SK-N-SH treated with all-trans-retinoic acid at 6 μM for 48 hours (cell line): ENCODE measurements around the gene TSNAX.

Experiments used
- ATAC-seq: fragments of 200-7000 bp; cut with Tn5 transposase; 3 replicates; pipeline ENCODE4 v1.9.1; 2020; ENCODE audit warnings: mild to moderate bottlenecking, moderate library complexity
- ARNTL ChIP-seq: fragments of 450-650 bp; formaldehyde crosslinking; IDR thresholded peaks from 2 replicates; pipeline ENCODE4 v1.5.0; 2020; ENCODE audit warnings: low read depth, mild to moderate bottlenecking, moderate library complexity, borderline replicate concordance
- BACH2 ChIP-seq: fragments of 250-450 bp; sonication (Bioruptor Pico); IDR thresholded peaks from 2 replicates; pipeline ENCODE4 v1.9.0; 2021; ENCODE audit warnings: mild to moderate bottlenecking, borderline replicate concordance
- CSDC2 ChIP-seq: fragments of 250-450 bp; sonication (Bioruptor Pico); IDR thresholded peaks from 2 replicates; pipeline ENCODE4 v1.5.0; 2020; ENCODE audit warnings: mild to moderate bottlenecking, moderate library complexity
- ESRRG ChIP-seq: fragments of 250-450 bp; sonication (Bioruptor Pico); IDR thresholded peaks from 2 replicates; pipeline ENCODE4 v1.6.1; 2021; ENCODE audit warnings: mild to moderate bottlenecking
- GLIS3 ChIP-seq: fragments of 250-450 bp; sonication (Bioruptor Pico); IDR thresholded peaks from 2 replicates; pipeline ENCODE4 v1.5.0; 2020; ENCODE audit warnings: mild to moderate bottlenecking, moderate library complexity
- ISL1 ChIP-seq: fragments of 250-450 bp; sonication (Bioruptor Pico); IDR thresholded peaks from 2 replicates; pipeline ENCODE4 v2.1.2; 2022; ENCODE audit warnings: mild to moderate bottlenecking, moderate library complexity
- OSR1 ChIP-seq: fragments of 250-450 bp; sonication (Bioruptor Pico); IDR thresholded peaks from 2 replicates; pipeline ENCODE4 v1.8.0; 2022; ENCODE audit warnings: moderate library complexity, mild to moderate bottlenecking, inconsistent platforms
- PATZ1 ChIP-seq: fragments of 250-450 bp; sonication (Bioruptor Pico); IDR thresholded peaks from 2 replicates; pipeline ENCODE4 v1.8.0; 2020; ENCODE audit warnings: mild to moderate bottlenecking, moderate library complexity, borderline replicate concordance
- PPARA ChIP-seq: fragments of 250-450 bp; sonication (Bioruptor Pico); IDR thresholded peaks from 2 replicates; pipeline ENCODE4 v1.5.0; 2020; ENCODE audit warnings: mild to moderate bottlenecking, borderline replicate concordance
- SNAI2 ChIP-seq: fragments of 250-450 bp; sonication (Bioruptor Pico); IDR thresholded peaks from 2 replicates; pipeline ENCODE4 v1.5.0; 2020; ENCODE audit warnings: mild to moderate bottlenecking, moderate library complexity
- TCF4 ChIP-seq: fragments of 250-450 bp; sonication (Bioruptor Pico); IDR thresholded peaks from 2 replicates; pipeline ENCODE4 v1.8.0; 2021; ENCODE audit warnings: mild to moderate bottlenecking, moderate library complexity, borderline replicate concordance
- TOX ChIP-seq: fragments of 250-450 bp; sonication (Bioruptor Pico); IDR thresholded peaks from 2 replicates; pipeline ENCODE4 v1.8.0; 2021; ENCODE audit warnings: mild to moderate bottlenecking, moderate library complexity, borderline replicate concordance
- ZC3H10 ChIP-seq: fragments of 250-450 bp; sonication (Bioruptor Pico); IDR thresholded peaks from 2 replicates; pipeline ENCODE4 v1.5.1; 2021; ENCODE audit warnings: mild to moderate bottlenecking, moderate library complexity
- ZFP3 ChIP-seq: fragments of 250-450 bp; sonication (Bioruptor Pico); IDR thresholded peaks from 2 replicates; pipeline ENCODE4 v1.5.0; 2020; ENCODE audit warnings: mild to moderate bottlenecking, moderate library complexity
- ZFP30 ChIP-seq: fragments of 450-650 bp; formaldehyde crosslinking; IDR thresholded peaks from 2 replicates; pipeline ENCODE4 v1.5.0; 2022; ENCODE audit warnings: mild to moderate bottlenecking, moderate library complexity
- ZNF565 ChIP-seq: fragments of 450-650 bp; formaldehyde crosslinking; conservative IDR thresholded peaks from 2 replicates; pipeline ENCODE4 v1.5.0; 2020; ENCODE audit warnings: low read depth, mild to moderate bottlenecking, moderate library complexity
- ZNF70 ChIP-seq: fragments of 450-650 bp; formaldehyde crosslinking; IDR thresholded peaks from 2 replicates; pipeline ENCODE4 v1.5.0; 2020; ENCODE audit warnings: mild to moderate bottlenecking, moderate library complexity
- ZNF8 ChIP-seq: fragments of 450-650 bp; formaldehyde crosslinking; IDR thresholded peaks from 2 replicates; pipeline ENCODE4 v1.5.0; 2020; ENCODE audit warnings: mild to moderate bottlenecking, moderate library complexity
- TF ChIP-seq, protein P1 (sequence below): fragments of 250-450 bp; sonication (Bioruptor Pico); IDR thresholded peaks from 2 replicates; pipeline ENCODE4 v1.5.1; 2021; ENCODE audit warnings: mild to moderate bottlenecking, moderate library complexity
- TF ChIP-seq, protein P2 (sequence below): fragments of 250-450 bp; sonication (Bioruptor Pico); IDR thresholded peaks from 2 replicates; pipeline ENCODE4 v1.5.0; 2020; ENCODE audit warnings: mild to moderate bottlenecking, moderate library complexity
- TF ChIP-seq, protein P3 (sequence below): fragments of 250-450 bp; sonication (Bioruptor Pico); IDR thresholded peaks from 2 replicates; pipeline ENCODE4 v1.8.0; 2021; ENCODE audit warnings: low read depth, mild to moderate bottlenecking, moderate library complexity, borderline replicate concordance

The TSNAX gene

GRCh38 chr1:231522931-231523642, 5.4 kb upstream of the TSNAX start:
- TF ChIP-seq ZNF70 (CRISPR knock-in tag) (no peak), TCF4 (CRISPR knock-in tag) (no peak), OSR1 (CRISPR knock-in tag) (no peak), ESRRG (CRISPR knock-in tag) (no peak), PPARA (CRISPR knock-in tag) (no peak), ZNF565 (CRISPR knock-in tag) (no peak), CSDC2 (no peak), PATZ1 (CRISPR knock-in tag) (no peak), TOX (no peak)
- TF ChIP-seq, protein P1, sequence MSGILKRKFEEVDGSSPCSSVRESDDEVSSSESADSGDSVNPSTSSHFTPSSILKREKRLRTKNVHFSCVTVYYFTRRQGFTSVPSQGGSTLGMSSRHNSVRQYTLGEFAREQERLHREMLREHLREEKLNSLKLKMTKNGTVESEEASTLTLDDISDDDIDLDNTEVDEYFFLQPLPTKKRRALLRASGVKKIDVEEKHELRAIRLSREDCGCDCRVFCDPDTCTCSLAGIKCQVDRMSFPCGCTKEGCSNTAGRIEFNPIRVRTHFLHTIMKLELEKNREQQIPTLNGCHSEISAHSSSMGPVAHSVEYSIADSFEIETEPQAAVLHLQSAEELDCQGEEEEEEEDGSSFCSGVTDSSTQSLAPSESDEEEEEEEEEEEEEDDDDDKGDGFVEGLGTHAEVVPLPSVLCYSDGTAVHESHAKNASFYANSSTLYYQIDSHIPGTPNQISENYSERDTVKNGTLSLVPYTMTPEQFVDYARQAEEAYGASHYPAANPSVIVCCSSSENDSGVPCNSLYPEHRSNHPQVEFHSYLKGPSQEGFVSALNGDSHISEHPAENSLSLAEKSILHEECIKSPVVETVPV (CRISPR knock-in tag), result no peak
- TF ChIP-seq, protein P2, sequence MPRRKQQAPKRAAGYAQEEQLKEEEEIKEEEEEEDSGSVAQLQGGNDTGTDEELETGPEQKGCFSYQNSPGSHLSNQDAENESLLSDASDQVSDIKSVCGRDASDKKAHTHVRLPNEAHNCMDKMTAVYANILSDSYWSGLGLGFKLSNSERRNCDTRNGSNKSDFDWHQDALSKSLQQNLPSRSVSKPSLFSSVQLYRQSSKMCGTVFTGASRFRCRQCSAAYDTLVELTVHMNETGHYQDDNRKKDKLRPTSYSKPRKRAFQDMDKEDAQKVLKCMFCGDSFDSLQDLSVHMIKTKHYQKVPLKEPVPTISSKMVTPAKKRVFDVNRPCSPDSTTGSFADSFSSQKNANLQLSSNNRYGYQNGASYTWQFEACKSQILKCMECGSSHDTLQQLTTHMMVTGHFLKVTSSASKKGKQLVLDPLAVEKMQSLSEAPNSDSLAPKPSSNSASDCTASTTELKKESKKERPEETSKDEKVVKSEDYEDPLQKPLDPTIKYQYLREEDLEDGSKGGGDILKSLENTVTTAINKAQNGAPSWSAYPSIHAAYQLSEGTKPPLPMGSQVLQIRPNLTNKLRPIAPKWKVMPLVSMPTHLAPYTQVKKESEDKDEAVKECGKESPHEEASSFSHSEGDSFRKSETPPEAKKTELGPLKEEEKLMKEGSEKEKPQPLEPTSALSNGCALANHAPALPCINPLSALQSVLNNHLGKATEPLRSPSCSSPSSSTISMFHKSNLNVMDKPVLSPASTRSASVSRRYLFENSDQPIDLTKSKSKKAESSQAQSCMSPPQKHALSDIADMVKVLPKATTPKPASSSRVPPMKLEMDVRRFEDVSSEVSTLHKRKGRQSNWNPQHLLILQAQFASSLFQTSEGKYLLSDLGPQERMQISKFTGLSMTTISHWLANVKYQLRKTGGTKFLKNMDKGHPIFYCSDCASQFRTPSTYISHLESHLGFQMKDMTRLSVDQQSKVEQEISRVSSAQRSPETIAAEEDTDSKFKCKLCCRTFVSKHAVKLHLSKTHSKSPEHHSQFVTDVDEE (CRISPR knock-in tag), result no peak
- ATAC-seq, result no peak

DNA sequence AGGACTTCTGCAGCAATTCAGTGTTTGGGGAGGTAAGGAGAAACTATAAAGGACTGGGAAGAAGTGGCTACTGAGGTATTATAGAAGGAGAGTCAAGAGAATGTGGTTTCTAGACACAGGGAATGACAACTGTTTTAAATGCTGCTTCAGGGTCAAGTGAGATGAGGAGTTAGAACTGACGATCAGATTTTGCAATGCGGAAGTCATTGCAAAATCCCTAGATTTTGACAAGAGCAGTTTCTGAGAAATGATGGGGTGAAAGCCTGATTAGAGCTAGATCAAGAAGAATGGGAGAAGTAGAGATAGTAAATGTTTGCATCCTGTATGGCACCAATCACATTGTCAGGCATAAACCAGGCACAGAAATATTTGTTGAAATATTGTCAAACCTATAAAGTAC, 4.7 kb upstream of the TSNAX start:
- TF ChIP-seq ZFP3 (CRISPR knock-in tag) (no peak), TOX (no peak), ARNTL (CRISPR knock-in tag) (no peak), BACH2 (CRISPR knock-in tag) (no peak), SNAI2 (CRISPR knock-in tag) (no peak), ZC3H10 (no peak), ZFP30 (CRISPR knock-in tag) (no peak)
- TF ChIP-seq, protein P3, sequence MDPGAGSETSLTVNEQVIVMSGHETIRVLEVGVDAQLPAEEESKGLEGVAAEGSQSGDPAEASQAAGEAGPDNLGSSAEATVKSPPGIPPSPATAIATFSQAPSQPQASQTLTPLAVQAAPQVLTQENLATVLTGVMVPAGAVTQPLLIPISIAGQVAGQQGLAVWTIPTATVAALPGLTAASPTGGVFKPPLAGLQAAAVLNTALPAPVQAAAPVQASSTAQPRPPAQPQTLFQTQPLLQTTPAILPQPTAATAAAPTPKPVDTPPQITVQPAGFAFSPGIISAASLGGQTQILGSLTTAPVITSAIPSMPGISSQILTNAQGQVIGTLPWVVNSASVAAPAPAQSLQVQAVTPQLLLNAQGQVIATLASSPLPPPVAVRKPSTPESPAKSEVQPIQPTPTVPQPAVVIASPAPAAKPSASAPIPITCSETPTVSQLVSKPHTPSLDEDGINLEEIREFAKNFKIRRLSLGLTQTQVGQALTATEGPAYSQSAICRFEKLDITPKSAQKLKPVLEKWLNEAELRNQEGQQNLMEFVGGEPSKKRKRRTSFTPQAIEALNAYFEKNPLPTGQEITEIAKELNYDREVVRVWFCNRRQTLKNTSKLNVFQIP (CRISPR knock-in tag), result no peak
- TF ChIP-seq, all 23 proteins: peak for 0
- no peak for ATAC-seq

GRCh38 chr1:231526536-231526935, 1.9 kb upstream of the TSNAX start:
- ATAC-seq, result no peak
- TF ChIP-seq ZNF8 (CRISPR knock-in tag) (no peak), ISL1 (CRISPR knock-in tag) (no peak), GLIS3 (CRISPR knock-in tag) (no peak), TOX (no peak), OSR1 (CRISPR knock-in tag) (no peak), TCF4 (CRISPR knock-in tag) (no peak)
- TF ChIP-seq, protein P2 (CRISPR knock-in tag), result no peak
